Measurements from ENCODE around the gene MRPS10. TPM values are rescaled to one million over a fixed set of nuclear protein-coding genes. Genes with fewer than 3 reads are reported as not detected.
"Not testable (repeated sequence)": the region's sequence is repeated elsewhere in the genome, so short reads cannot be mapped to it uniquely, and the experiment has no call there.

Gene MRPS10
- total and polyA plus RNA-seq, 2 donors, result 27.6 to 28.2 TPM

DNA sequence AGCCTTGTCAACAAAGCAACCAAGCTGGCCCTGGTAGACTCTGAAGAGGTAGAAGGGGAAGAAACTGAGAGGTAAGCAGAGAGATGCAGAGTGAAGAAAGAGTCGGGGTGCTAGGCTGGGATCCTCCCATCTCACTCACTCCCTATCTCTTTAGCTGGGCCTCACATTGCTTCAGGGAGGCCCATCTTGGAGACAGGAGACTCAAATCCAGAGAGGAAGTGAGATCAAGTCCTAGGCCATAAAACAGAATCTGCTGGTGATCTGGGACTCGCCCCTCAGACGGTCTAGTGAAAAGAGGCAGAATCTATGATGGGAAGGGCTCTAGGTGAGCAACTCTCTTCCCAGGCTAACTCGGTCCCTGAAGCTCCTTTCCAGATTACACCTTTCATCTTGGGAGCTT lies 22.2 kb downstream of the MRPS10 start:
- Histone ChIP-seq H3K9me3 (ENCODE audit: control insufficient read depth in 2 of 2, insufficient read depth in 1 of 2, low read length in 1 of 2) (no peaks in the 10 kb centered on the region), H3K27me3 (ENCODE audit: control insufficient read depth in 2 of 2, insufficient read depth in 1 of 2, low read length in 1 of 2) (no peaks in the 10 kb centered on the region), H3K4me3 (ENCODE audit: low read length in 2 of 2) (no peak overlapping the region), H3K4me1 (ENCODE audit: control insufficient read depth in 2 of 2, insufficient read depth in 2 of 2, low read length in 2 of 2) (no peaks in the 10 kb centered on the region), H3K36me3 (ENCODE audit: control insufficient read depth in 2 of 2, insufficient read depth in 2 of 2, low read length in 1 of 2) (peaks cover 0 to 3% of the 10 kb centered on the region in 2 donors), H3K27ac (ENCODE audit: low read depth in 1 of 2, low read length in 1 of 2) (no peak overlapping the region)
- WGBS, result 98% methylated on average over 4 of the region's 4 CpGs
- DNase-seq (ENCODE audit: low read depth in 6 of 9, low spot score in 9 of 9), result no peak

DNA sequence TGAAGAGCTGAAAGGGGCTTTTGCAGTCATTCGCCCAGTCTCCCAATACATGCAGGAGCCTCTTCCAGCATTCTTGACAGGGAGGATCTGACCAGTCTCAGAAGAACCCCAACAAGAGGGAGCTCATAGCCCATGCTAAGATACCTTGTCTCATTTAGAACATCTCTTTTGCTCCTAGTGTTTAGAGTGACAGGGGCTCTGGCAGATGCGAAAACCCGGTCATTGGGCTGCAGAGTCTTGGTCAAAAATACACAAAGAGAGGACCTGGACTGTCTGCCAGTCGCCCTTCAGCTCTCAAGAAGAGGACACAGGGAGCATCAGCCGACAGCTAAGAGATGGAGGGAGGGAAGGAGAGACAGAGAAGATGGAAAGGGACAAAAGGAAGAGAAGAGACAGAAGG lies 23.6 kb downstream of the MRPS10 start:
- no peaks in the 10 kb centered on the region for H3K4me1 ChIP-seq (ENCODE audit: control insufficient read depth in 2 of 2, insufficient read depth in 2 of 2, low read length in 2 of 2)
- no peak overlapping the region for H3K4me3 ChIP-seq (ENCODE audit: low read length in 2 of 2)
- no peak overlapping the region for H3K27ac ChIP-seq (ENCODE audit: low read depth in 1 of 2, low read length in 1 of 2)
- H3K36me3 ChIP-seq (ENCODE audit: control insufficient read depth in 2 of 2, insufficient read depth in 2 of 2, low read length in 1 of 2), result peaks cover 0 to 3% of the 10 kb centered on the region in 2 donors
- no peaks in the 10 kb centered on the region for H3K9me3 ChIP-seq (ENCODE audit: control insufficient read depth in 2 of 2, insufficient read depth in 1 of 2, low read length in 1 of 2)
- no peaks in the 10 kb centered on the region for H3K27me3 ChIP-seq (ENCODE audit: control insufficient read depth in 2 of 2, insufficient read depth in 1 of 2, low read length in 1 of 2)
- over 99% methylated on average over 5 of the region's 5 CpGs for WGBS
- no peak for DNase-seq (ENCODE audit: low read depth in 6 of 9, low spot score in 9 of 9)

DNA sequence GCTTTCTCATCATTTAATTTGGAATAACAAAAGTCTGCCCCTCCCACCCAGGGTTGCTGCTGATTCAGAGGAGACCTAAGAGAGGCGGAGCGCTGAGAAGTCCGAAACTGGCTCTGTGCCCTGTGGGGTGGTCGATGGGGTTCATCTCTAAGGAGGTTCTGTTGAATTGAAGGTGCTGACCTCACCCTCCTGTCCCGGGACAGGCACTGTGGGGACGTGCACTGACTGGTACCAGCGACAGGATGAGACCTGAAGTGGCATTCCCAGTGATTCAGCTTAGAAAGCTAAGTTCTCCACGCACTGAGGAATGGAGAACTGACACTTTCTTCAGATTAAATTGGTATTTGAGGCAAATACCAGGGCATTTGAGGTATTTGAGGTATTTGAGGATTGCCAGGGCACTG lies 24.2 kb downstream of the MRPS10 start:
- Histone ChIP-seq H3K36me3 (ENCODE audit: control insufficient read depth in 2 of 2, insufficient read depth in 2 of 2, low read length in 1 of 2) (peaks cover 0 to 3% of the 10 kb centered on the region in 2 donors), H3K9me3 (ENCODE audit: control insufficient read depth in 2 of 2, insufficient read depth in 1 of 2, low read length in 1 of 2) (no peaks in the 10 kb centered on the region), H3K27ac (ENCODE audit: low read depth in 1 of 2, low read length in 1 of 2) (no peak overlapping the region), H3K4me3 (ENCODE audit: low read length in 2 of 2) (no peak overlapping the region), H3K27me3 (ENCODE audit: control insufficient read depth in 2 of 2, insufficient read depth in 1 of 2, low read length in 1 of 2) (no peaks in the 10 kb centered on the region), H3K4me1 (ENCODE audit: control insufficient read depth in 2 of 2, insufficient read depth in 2 of 2, low read length in 2 of 2) (no peaks in the 10 kb centered on the region)
- DNase-seq (ENCODE audit: low read depth in 6 of 9, low spot score in 9 of 9), result no peak
- WGBS, result 90% methylated on average over 8 of the region's 8 CpGs

DNA sequence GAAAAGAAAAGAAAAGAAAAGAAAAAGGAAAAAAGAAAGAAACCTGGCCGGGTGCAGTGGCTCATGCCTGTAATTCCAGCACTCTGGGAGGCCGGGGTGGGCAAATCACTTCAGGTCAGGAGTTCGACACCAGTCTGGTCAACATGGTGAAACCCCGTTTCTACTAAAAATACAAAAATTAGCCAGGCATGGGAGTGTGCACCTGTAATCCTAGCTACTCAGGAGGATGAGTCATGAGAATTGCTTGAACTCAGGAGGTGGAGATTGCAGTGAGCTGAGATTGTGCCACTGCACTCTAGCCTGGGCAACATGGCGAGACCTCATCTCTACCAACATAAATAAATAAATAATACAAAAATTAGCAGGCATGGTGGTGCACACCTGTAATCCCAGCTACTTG lies 25.3 kb downstream of the MRPS10 start:
- not testable (repeated sequence) for H3K4me1 ChIP-seq (ENCODE audit: control insufficient read depth in 2 of 2, insufficient read depth in 2 of 2, low read length in 2 of 2); H3K36me3 ChIP-seq (ENCODE audit: control insufficient read depth in 2 of 2, insufficient read depth in 2 of 2, low read length in 1 of 2); DNase-seq (ENCODE audit: low read depth in 6 of 9, low spot score in 9 of 9); H3K9me3 ChIP-seq (ENCODE audit: control insufficient read depth in 2 of 2, insufficient read depth in 1 of 2, low read length in 1 of 2); H3K27me3 ChIP-seq (ENCODE audit: control insufficient read depth in 2 of 2, insufficient read depth in 1 of 2, low read length in 1 of 2); H3K4me3 ChIP-seq (ENCODE audit: low read length in 2 of 2); H3K27ac ChIP-seq (ENCODE audit: low read depth in 1 of 2, low read length in 1 of 2)
- 96% methylated on average over 5 of the region's 5 CpGs for WGBS

DNA sequence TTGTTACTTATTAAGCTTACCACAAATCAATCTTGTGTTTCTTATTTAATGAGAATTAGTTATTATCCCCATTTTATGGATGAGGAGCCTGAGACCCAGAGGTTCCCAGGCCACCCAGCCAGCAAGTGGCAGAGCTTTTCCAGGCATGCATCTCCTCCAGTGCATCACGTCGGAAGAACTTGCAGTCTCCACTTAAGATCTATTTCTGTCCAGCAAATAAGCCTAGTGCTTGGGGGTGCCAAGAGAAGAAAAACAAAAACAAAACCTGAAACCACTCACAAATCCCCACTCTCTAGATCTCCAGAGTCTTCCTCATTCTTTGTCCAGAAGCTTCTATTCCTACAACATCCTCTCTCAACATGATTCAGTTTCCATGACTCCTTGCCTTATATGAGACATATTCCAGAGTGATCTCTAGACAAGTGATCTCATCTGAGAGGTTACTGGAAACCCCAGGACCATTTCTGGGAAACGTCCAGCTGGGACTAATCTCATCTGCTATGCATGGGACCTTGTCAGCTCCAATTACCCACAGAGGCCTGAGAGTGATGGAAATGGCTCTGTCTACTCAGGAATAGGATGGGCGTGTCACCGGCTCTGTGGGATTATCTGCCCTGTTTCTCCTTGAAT lies 27.0 kb downstream of the MRPS10 start:
- H3K36me3 ChIP-seq (ENCODE audit: control insufficient read depth in 2 of 2, insufficient read depth in 2 of 2, low read length in 1 of 2), result no peaks in the 10 kb centered on the region
- no peak for DNase-seq (ENCODE audit: low read depth in 6 of 9, low spot score in 9 of 9)
- H3K27me3 ChIP-seq (ENCODE audit: control insufficient read depth in 2 of 2, insufficient read depth in 1 of 2, low read length in 1 of 2), result no peaks in the 10 kb centered on the region
- no peak overlapping the region for H3K27ac ChIP-seq (ENCODE audit: low read depth in 1 of 2, low read length in 1 of 2)
- no peaks in the 10 kb centered on the region for H3K9me3 ChIP-seq (ENCODE audit: control insufficient read depth in 2 of 2, insufficient read depth in 1 of 2, low read length in 1 of 2)
- no peak overlapping the region for H3K4me3 ChIP-seq (ENCODE audit: low read length in 2 of 2)
- no peaks in the 10 kb centered on the region for H3K4me1 ChIP-seq (ENCODE audit: control insufficient read depth in 2 of 2, insufficient read depth in 2 of 2, low read length in 2 of 2)
- 95% methylated on average over 5 of the region's 5 CpGs for WGBS

DNA sequence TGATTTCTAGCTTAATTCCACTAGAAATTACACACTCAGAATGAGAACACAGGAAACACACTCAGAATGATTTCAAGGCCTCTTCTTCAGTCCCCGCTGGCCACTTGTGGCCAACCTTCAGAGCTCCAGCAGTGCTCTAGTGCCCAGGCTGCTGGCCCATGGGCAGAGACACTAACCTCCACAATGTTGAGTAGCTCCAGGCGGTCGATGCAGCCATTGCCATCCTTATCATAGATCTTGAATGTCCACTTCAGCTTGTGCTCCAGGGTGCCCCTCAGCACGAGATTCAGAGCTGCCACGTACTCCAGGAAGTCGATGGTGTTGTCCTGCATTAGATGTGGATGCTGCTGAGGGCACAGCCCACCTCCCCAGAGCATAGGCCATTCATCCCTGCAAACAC lies 29.3 kb downstream of the MRPS10 start:
- H3K27me3 ChIP-seq (ENCODE audit: control insufficient read depth in 2 of 2, insufficient read depth in 1 of 2, low read length in 1 of 2), result no peaks in the 10 kb centered on the region
- no peak overlapping the region for H3K4me3 ChIP-seq (ENCODE audit: low read length in 2 of 2)
- no peaks in the 10 kb centered on the region for H3K36me3 ChIP-seq (ENCODE audit: control insufficient read depth in 2 of 2, insufficient read depth in 2 of 2, low read length in 1 of 2)
- DNase-seq (ENCODE audit: low read depth in 6 of 9, low spot score in 9 of 9), result no peak
- H3K27ac ChIP-seq (ENCODE audit: low read depth in 1 of 2, low read length in 1 of 2), result no peak overlapping the region
- H3K9me3 ChIP-seq (ENCODE audit: control insufficient read depth in 2 of 2, insufficient read depth in 1 of 2, low read length in 1 of 2), result no peaks in the 10 kb centered on the region
- no peaks in the 10 kb centered on the region for H3K4me1 ChIP-seq (ENCODE audit: control insufficient read depth in 2 of 2, insufficient read depth in 2 of 2, low read length in 2 of 2)
- WGBS, result 97% methylated on average over 6 of the region's 6 CpGs

DNA sequence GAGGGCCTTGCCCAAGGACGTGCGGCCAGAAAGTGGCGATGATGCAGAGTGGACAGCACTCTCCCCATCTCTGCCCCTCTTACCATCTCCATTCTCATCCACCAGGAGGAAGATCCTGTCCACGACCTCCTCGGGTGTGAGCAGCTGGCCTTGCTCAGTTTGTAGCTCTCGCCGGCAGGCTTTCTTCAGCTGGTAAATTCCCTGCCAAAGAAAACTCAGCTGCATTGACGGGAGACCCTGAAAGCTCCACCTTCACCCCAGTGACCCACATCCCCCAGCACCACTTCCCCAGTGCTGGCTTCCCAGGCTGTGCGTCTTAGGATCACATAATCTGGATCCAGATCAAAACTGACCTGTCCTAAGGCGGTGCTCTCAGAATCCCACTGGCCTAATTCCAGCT lies 32.1 kb downstream of the MRPS10 start:
- Histone ChIP-seq H3K36me3 (ENCODE audit: control insufficient read depth in 2 of 2, insufficient read depth in 2 of 2, low read length in 1 of 2) (no peaks in the 10 kb centered on the region), H3K27me3 (ENCODE audit: control insufficient read depth in 2 of 2, insufficient read depth in 1 of 2, low read length in 1 of 2) (no peaks in the 10 kb centered on the region), H3K4me1 (ENCODE audit: control insufficient read depth in 2 of 2, insufficient read depth in 2 of 2, low read length in 2 of 2) (no peaks in the 10 kb centered on the region), H3K4me3 (ENCODE audit: low read length in 2 of 2) (no peak overlapping the region), H3K9me3 (ENCODE audit: control insufficient read depth in 2 of 2, insufficient read depth in 1 of 2, low read length in 1 of 2) (no peaks in the 10 kb centered on the region), H3K27ac (ENCODE audit: low read depth in 1 of 2, low read length in 1 of 2) (no peak overlapping the region)
- DNase-seq (ENCODE audit: low read depth in 6 of 9, low spot score in 9 of 9), result no peak
- WGBS, result 92% methylated on average over 10 of the region's 10 CpGs

DNA sequence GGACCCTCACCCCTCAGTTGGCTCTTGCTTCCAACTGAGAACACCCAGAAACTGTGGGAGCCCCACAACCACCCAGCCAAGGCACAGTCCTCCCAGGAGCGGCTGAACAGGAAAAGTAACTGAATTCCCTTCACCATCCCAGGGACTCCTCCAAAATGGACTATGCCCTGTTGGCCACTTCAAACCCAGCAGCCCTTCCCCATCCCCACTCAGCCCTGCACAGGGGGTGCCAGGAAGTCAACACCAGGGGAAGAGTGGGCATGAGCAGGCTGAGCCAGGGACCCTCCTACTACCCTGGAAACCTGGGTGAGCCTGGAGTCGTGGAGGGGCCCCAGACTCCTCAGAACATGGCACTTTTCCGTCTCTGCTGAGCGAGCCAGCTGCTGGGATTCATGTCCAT lies 33.2 kb downstream of the MRPS10 start:
- Histone ChIP-seq H3K4me3 (ENCODE audit: low read length in 2 of 2) (no peak overlapping the region), H3K27ac (ENCODE audit: low read depth in 1 of 2, low read length in 1 of 2) (no peak overlapping the region), H3K27me3 (ENCODE audit: control insufficient read depth in 2 of 2, insufficient read depth in 1 of 2, low read length in 1 of 2) (no peaks in the 10 kb centered on the region), H3K4me1 (ENCODE audit: control insufficient read depth in 2 of 2, insufficient read depth in 2 of 2, low read length in 2 of 2) (no peaks in the 10 kb centered on the region), H3K36me3 (ENCODE audit: control insufficient read depth in 2 of 2, insufficient read depth in 2 of 2, low read length in 1 of 2) (no peaks in the 10 kb centered on the region), H3K9me3 (ENCODE audit: control insufficient read depth in 2 of 2, insufficient read depth in 1 of 2, low read length in 1 of 2) (no peaks in the 10 kb centered on the region)
- WGBS, result 97% methylated on average over 4 of the region's 4 CpGs
- no peak for DNase-seq (ENCODE audit: low read depth in 6 of 9, low spot score in 9 of 9)

DNA sequence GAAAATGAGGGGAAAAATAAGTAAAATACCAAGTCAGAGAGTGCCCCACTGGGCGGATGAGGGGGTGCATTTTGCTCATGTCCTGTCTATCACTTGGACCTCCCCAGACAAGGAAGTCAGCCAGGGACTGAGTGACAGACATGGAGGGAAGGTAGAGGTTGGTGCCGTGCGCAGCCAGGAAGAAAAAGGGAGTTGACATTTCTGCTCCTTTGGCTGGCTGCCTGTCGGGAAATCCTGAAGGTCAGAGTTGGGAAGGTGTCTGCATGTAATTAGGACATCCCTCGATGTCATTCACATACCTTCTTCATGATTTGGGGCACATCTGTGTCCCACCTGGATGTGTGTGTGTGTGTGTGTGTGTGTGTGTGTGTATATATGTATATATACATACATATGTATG lies 35.6 kb downstream of the MRPS10 start:
- H3K4me3 ChIP-seq (ENCODE audit: low read length in 2 of 2), result no peak overlapping the region
- H3K27ac ChIP-seq (ENCODE audit: low read depth in 1 of 2, low read length in 1 of 2), result no peak overlapping the region
- peaks cover 0 to 17% of the 10 kb centered on the region in 2 donors for H3K27me3 ChIP-seq (ENCODE audit: control insufficient read depth in 2 of 2, insufficient read depth in 1 of 2, low read length in 1 of 2)
- peaks cover 0 to 12% of the 10 kb centered on the region in 2 donors for H3K4me1 ChIP-seq (ENCODE audit: control insufficient read depth in 2 of 2, insufficient read depth in 2 of 2, low read length in 2 of 2)
- DNase-seq (ENCODE audit: low read depth in 6 of 9, low spot score in 9 of 9), result no peak
- H3K9me3 ChIP-seq (ENCODE audit: control insufficient read depth in 2 of 2, insufficient read depth in 1 of 2, low read length in 1 of 2), result peaks cover 0 to 10% of the 10 kb centered on the region in 2 donors
- WGBS, result 94% methylated on average over 5 of the region's 5 CpGs
- H3K36me3 ChIP-seq (ENCODE audit: control insufficient read depth in 2 of 2, insufficient read depth in 2 of 2, low read length in 1 of 2), result no peaks in the 10 kb centered on the region

DNA sequence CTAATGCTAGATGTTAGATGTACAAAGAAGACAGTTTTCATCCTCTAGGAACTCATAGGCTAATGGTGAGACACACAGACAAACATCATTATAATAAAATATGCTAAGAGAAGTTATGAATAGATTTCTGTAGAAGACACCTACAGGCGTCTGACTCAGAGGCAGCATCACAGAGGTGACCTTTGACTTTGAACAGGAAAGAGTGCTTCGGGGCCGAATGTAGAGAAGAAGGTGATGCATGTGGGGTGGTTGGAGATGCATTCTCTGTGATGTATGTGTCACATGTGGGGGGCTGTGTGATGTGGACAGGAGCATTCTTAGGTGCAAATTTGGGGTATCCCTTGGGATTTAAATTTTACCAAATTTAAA lies 37.7 kb downstream of the MRPS10 start:
- Histone ChIP-seq H3K36me3 (ENCODE audit: control insufficient read depth in 2 of 2, insufficient read depth in 2 of 2, low read length in 1 of 2) (no peaks in the 10 kb centered on the region), H3K4me1 (ENCODE audit: control insufficient read depth in 2 of 2, insufficient read depth in 2 of 2, low read length in 2 of 2) (peaks cover 0 to 12% of the 10 kb centered on the region in 2 donors), H3K27me3 (ENCODE audit: control insufficient read depth in 2 of 2, insufficient read depth in 1 of 2, low read length in 1 of 2) (peaks cover 0 to 17% of the 10 kb centered on the region in 2 donors), H3K9me3 (ENCODE audit: control insufficient read depth in 2 of 2, insufficient read depth in 1 of 2, low read length in 1 of 2) (peaks cover 0 to 10% of the 10 kb centered on the region in 2 donors), H3K27ac (ENCODE audit: low read depth in 1 of 2, low read length in 1 of 2) (no peak overlapping the region), H3K4me3 (ENCODE audit: low read length in 2 of 2) (no peak overlapping the region)
- DNase-seq (ENCODE audit: low read depth in 6 of 9, low spot score in 9 of 9), result no peak
- 87% methylated on average over 3 of the region's 3 CpGs for whole genome bisulfite sequencing

All from thymus (tissue), 11 donors.